SW480 (cell line): ENCODE measurements around the gene TENM4.
"Not testable (repeated sequence)": the region's sequence is repeated elsewhere in the genome, so short reads cannot be mapped to it uniquely, and the experiment has no call there.

Source experiments
- DNase-seq: peaks from one replicate; pipeline ENCODE4 v3.0.0-alpha.2; 2016; ENCODE audit warnings: low spot score

TENM4 gene

DNA sequence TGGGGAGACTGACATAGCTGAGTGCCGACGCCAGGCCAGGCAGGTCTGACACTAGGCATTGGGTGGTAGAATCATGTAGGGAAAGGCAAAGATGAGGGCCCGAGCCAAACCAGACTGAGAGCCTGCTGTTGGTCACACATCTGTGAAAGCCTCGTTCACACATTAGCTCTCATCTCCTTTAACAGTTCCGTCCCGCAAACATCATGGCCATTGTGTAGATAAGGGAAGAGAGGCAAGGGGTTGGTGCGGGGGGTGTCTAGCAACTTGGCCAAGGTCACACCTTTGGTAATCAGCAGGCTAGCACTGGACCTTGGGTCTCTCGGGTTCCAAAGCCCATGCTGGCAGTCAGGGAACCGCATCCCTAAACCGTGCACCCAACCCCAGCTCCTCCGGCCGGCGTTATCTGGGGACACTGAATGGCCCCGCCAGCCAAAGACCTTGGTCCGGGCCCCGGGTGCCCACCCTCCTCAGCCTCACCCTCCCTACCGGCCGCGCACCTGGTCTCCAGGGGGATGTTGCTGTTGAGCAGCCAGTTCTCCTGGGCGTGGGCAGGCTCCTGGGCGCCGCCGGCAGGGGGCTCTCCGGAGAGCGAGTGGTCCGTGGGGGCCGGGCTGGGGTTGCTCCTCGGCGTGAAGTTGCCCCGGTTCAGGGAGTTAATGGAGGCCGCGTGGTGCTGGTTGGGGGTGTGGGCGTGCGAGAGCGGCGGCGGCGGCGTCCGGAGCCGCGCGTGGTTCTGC is 537.9 kb downstream of the TENM4 start:
- DNase-seq = no peak

DNA sequence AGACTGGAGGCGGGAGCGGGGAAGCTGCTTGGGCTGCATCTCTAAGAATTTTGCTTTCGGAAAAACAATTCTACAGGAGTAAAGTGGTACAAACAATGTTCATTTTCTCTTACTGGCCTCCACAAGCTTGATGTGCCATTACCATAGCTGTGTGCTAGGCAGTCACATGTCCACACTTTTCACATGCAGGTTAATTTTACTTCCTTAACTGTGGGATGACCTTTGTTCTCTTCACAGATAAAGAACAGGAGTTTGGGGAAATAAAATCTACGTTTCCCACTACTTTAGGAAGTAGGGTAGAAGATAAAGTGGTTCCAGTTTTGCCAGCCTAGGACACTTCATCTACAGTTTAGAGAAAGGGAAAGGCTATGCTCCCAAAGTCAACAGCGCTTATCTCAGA is 539.0 kb downstream of the TENM4 start:
- no peak for DNase-seq

DNA sequence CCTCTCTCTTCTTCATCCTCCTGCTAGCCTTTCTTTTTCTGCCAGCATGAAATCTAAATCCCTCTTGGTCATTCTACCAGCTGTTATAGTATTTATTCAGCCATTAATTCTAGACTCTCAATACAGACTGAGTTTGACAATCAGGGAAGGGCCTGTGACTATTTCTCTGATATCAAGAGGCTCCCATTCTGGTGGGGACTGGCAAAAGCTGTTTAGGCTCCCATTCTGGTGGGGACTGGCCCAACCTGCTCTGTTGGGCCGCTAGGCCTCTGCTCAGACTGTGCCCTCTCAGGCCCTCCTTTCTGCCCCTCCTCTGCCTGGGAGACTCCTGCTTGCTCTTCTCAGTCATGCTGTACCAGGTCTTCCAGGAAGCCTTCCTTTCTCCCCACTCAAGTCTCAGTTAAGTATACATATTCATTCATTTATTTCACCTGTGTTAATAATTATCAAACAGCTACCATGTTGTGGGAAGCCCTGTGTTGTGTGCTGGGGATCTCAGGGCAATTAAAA is 542.5 kb downstream of the TENM4 start:
- no peak for DNase-seq

- DNase-seq = no peak
Measured at GRCh38 chr11:78893996-78894395, 546.8 kb downstream of the TENM4 start.

- DNase-seq = no peak
Measured at GRCh38 chr11:78889698-78890097, 551.1 kb downstream of the TENM4 start.

DNA sequence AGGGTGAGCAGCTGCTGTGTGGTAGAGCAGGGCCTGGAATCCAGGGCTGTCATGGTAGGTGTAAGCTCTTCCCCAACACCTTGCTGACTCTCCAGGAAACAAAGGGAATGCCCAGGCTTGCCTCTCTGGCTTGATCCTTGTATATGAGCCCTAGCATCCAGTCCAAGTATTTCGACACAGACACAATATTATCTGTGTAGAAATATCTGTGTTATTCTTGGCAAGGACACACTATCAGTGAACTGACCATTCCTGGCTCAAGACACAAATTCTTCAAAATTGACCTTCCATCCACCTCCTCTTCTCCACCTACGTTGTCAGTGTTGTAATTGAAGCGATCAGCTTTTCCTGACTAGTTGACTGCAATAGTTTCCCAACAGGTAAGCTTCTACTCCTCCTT is 554.2 kb downstream of the TENM4 start:
- DNase-seq = no peak

DNA sequence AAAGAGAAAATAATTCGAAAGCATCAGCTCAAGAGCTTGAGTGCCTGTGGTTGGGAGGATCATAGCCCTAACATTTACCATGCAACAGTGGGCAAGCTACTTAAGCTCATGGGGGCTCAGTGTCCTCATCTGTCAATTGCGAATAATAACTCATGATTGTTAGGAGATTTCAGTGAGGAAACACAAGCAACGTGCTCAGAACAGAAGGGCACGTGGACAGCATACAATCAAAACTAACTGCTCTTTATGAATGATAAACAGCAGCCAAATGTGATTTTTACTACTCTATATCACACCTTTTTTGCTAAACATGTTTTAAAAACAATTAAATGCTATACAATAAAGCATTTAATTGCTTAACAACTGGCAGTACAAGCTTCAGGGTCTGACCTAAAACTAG is 556.1 kb downstream of the TENM4 start:
- DNase-seq = no peak

- DNase-seq = no peak
Measured at GRCh38 chr11:78883506-78883905, 557.3 kb downstream of the TENM4 start.

- not testable (repeated sequence) for DNase-seq
Measured at GRCh38 chr11:78879094-78879980, 561.5 kb downstream of the TENM4 start.

DNA sequence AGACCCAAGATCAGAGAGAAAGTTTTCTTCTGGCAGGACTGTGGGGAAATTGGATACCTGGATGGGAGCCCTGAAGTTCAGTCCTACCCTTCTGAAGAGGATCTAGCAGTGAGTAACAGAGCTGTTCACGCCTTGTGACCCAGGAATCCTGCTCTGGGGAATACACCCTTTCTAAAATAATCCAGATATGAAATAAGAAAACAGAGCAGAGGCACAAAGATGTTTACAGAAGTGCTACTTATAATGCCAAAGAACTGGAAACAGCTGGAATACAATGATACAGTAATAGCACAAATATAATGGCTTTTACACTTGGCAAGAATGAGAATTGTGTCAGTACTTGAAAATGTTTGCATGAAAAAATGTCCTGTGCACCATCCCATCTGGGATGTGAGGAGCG is 562.2 kb downstream of the TENM4 start:
- no peak for DNase-seq

GRCh38 chr11:78876676-78877075 is 564.2 kb downstream of the TENM4 start:
- no peak for DNase-seq

DNA sequence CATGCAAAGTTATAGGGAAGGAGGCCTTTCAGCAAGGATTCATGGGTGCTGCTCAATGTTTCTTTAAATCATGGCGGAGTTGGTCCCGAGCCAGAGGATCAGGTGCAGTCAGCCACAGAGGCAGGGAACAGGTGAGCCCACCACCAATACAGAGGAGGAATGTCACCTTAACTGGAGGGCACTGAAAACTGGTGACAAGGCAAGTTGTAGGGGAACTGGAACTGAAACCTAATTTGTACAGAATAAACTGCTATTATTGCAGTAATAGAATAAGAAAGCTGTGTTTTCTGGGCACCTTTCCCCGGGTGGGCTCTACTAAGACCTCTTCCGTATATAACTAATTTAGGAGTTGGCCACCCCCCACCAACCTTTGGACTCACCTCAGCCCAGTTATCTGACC is 570.2 kb downstream of the TENM4 start:
- no peak for DNase-seq

GRCh38 chr11:78869293-78869692 is 571.5 kb downstream of the TENM4 start:
- no peak for DNase-seq

- no peak for DNase-seq
Measured at GRCh38 chr11:78868563-78868962, 572.3 kb downstream of the TENM4 start.

DNA sequence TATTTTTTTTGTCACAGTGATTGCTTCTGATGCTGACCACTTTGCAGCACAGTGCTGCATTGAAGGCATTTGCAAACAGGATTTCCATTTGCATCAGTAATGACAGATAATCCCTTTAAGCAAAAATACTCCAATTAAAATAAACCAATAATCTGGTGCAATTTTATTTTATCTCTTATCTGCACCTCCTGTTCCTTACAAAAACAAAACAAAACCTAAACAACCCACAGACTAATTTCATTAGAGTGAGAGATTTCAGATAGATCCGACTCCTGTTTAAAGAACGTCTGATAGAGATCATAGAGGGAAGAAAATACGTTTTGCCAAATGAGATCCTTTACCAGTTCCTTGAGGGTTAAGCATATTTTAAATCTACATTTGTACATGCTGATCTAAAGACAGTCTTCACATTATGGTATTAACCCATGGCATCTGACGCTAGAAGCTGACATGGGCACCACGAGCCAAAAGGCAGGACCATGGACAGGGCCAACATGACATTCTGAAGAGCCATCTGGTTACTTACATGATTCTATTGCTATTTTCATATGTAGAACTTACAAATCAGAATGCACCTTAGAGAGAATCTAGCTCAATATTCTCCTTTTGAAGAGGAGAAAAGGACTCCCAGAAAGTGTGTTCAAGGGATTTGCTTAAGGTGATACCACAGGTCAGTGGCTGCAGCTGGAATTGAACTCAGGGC is 580.0 kb downstream of the TENM4 start:
- no peak for DNase-seq

DNA sequence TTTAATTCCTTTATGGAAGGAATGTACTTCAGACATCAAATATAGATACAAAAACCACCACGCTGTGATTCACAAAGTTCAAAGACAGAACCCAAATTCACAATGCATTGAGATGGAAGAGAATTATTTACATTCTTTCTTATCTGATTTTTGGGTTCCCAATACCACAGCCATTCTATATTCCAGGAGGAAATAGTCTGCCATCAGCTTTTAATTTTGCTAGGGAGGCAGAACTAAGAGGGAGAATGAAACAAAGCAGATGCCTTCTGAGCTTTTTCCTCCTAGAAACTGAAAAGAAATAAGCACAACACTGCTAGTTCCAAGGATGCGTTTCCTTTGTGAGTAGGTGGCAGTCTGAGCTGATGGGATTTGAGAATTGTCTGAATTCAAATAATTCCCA is 583.1 kb downstream of the TENM4 start:
- peak; percentile 9 for DNase-seq

DNA sequence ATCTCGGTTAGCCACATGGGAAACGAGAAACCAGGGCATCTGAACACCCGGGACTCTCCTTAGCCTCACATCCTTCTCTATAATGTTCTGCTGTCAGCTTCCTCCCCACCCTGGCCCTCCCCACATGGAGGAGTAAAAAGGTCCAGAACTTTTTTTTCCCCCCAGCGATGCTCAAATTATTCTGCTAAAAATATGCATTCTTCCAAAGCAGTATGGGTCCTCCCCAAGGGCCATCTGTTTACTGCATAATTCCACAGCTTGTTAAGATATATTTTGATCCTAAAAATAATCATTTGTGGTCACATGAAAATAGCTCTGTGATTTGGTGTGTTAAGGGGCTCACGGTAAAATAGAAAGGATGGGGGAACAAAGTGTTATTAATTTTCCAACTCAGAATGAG is 584.6 kb downstream of the TENM4 start:
- no peak for DNase-seq

GRCh38 chr11:78855116-78855515 is 585.7 kb downstream of the TENM4 start:
- DNase-seq = no peak

- no peak for DNase-seq
Measured at GRCh38 chr11:78853521-78853920, 587.3 kb downstream of the TENM4 start.

DNA sequence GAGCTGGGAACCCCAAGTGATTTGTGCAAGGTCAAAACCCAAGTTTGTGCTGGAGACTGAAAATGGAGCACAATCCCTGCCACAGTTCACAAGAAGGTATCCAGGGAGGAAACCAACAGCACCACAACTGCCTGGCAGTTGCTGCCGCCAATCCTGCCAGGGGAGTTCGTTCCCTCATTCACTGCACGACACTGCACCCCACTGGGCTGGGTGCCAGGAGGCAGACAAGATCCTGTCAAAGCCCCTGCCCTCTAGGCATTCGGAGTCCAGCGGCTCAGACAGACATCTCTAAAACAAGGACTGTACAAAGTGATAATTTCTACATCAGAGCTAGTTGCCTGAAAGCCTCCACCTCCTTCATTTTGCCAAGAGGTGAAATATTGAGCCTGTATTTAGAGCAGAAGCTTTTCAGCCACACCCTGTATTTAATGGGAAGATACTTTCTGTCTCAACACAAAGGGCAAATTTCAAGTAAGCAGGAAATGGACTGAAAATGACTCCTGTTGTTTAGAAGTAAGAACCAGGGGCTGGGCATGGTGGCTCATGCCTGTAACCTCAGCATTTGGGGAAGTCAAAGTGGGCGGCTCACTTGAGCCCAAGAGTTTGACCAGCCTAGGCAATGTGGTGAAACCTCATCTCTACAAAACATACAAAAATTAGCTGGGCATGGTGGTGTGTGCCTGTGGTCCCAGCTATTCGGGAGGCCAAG is 588.8 kb downstream of the TENM4 start:
- DNase-seq = no peak

GRCh38 chr11:78850078-78850477 is 590.8 kb downstream of the TENM4 start:
- DNase-seq = no peak

- no peak for DNase-seq
Measured at GRCh38 chr11:78846269-78846668, 594.6 kb downstream of the TENM4 start.
